ENCODE measurements around the gene ATP6V1G3. TPM values are rescaled to one million over a fixed set of nuclear protein-coding genes. Genes with fewer than 3 reads are reported as not detected.

ATP6V1G3 gene
- total and polyA plus RNA-seq, 2 donors (not counting 1 experiment from before 2014, with no cell fraction given): not detected

DNA sequence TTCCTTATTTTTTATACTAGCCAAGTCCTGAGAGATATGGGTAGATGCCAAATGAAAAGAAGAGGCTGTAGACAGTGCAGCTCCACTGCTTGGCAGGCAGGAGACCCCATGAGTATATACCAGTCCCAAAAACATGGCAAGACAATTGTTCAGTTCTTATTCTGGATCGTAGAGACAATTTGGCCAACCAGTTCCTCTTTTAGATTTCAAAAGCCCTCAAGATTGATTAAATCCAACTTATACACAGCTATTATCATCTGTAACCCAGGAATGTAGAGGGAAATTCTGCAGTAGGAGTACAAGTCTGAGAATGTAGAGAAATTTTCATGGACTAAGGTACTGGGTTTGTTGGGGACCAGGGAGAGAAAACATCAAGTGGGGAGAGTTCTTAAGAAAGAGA lies 50.3 kb downstream of the ATP6V1G3 start:
- no peak for DNase-seq
- H3K4me2 ChIP-seq (replicated peaks; ENCODE audit: low read depth, low read length, poor library complexity, severe bottlenecking): no peak overlapping the region
- no peaks in the 10 kb centered on the region for H3K4me1 ChIP-seq (ENCODE audit: control insufficient read depth in 2 of 2, insufficient read depth in 2 of 2, low read length in 2 of 2)
- Mint-ChIP-seq H3K9me3 (ENCODE audit: insufficient read depth) (no peaks in the 10 kb centered on the region), H3K27ac (no peak overlapping the region), H3K27me3 (no peaks in the 10 kb centered on the region), H3K4me1 (peaks cover 2% of the 10 kb centered on the region), H3K4me3 (no peak overlapping the region)
- H3K27me3 ChIP-seq (replicated peaks in 1 of 4; ENCODE audit: control extremely low read depth in 1 of 4, control insufficient read depth in 3 of 4, insufficient read depth in 4 of 4, low read length in 3 of 4): no peaks in the 10 kb centered on the region
- no peaks in the 10 kb centered on the region for H4K20me1 ChIP-seq (ENCODE audit: control insufficient read depth, insufficient read depth, low read length, poor library complexity, severe bottlenecking)
- POLR2A ChIA-PET: no interaction called here
- no peak overlapping the region for H3K9ac ChIP-seq (ENCODE audit: low read length)
- CTCF ChIA-PET: no interaction called here
- H2AFZ ChIP-seq (ENCODE audit: insufficient read depth, low read depth, low read length, poor library complexity, severe bottlenecking): no peak overlapping the region
- no peak overlapping the region for H3K4me3 ChIP-seq (ENCODE audit: control extremely low read depth in 1 of 5, extremely low read depth in 1 of 5, insufficient read depth in 1 of 5, low read depth in 2 of 5, low read length in 4 of 5)
- H3K79me2 ChIP-seq (ENCODE audit: control insufficient read depth, insufficient read depth, low read length): no peaks in the 10 kb centered on the region
- WGBS (ENCODE audit: insufficient coverage): no CpG with 5 or more reads among the region's 1 CpG
- H3K9me3 ChIP-seq (ENCODE audit: control extremely low read depth in 1 of 3, control insufficient read depth in 2 of 3, insufficient read depth in 1 of 3, low read length in 2 of 3): peaks cover 0 to 5% (median 0%) of the 10 kb centered on the region in 3 donors
- no peak overlapping the region for H3K27ac ChIP-seq (ENCODE audit: low read length in 2 of 2)
- no peak for ATAC-seq (ENCODE audit: low read depth)
- no peaks in the 10 kb centered on the region for H3K36me3 ChIP-seq (replicated peaks in 1 of 2; ENCODE audit: control extremely low read depth in 1 of 2, control insufficient read depth in 1 of 2, extremely low read depth in 1 of 2, insufficient read depth in 2 of 2, low read length in 1 of 2)
- intact Hi-C loops (cut with micrococcal nuclease): no loop called here
- TF ChIP-seq EZH2 (IDR thresholded peaks at IDR 0.05; ENCODE audit: borderline replicate concordance, insufficient read depth, low read depth, low read length, poor library complexity, severe bottlenecking): no peak
- TF ChIP-seq, protein P1, sequence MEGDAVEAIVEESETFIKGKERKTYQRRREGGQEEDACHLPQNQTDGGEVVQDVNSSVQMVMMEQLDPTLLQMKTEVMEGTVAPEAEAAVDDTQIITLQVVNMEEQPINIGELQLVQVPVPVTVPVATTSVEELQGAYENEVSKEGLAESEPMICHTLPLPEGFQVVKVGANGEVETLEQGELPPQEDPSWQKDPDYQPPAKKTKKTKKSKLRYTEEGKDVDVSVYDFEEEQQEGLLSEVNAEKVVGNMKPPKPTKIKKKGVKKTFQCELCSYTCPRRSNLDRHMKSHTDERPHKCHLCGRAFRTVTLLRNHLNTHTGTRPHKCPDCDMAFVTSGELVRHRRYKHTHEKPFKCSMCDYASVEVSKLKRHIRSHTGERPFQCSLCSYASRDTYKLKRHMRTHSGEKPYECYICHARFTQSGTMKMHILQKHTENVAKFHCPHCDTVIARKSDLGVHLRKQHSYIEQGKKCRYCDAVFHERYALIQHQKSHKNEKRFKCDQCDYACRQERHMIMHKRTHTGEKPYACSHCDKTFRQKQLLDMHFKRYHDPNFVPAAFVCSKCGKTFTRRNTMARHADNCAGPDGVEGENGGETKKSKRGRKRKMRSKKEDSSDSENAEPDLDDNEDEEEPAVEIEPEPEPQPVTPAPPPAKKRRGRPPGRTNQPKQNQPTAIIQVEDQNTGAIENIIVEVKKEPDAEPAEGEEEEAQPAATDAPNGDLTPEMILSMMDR (IDR thresholded peaks at IDR 0.05): no peak

DNA sequence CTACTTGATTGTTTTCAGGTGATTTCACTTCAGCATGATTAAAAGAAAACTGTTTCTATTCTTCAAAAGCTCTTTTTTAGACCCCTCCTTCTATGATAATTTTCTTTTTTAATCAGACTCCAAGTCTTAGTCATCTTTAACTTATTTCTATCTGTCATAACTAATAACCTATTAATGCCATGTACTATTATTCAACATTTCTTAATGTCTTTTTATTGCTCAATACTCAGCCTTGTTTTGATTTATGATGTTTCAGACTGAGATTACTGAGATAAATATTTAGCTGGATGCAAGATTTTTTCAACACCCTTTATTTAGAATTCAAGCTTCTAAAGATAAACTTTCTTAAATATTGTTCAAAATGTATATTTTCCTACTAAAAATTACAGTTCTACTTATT lies 53.6 kb downstream of the ATP6V1G3 start:
- no peak overlapping the region for H3K27ac Mint-ChIP-seq
- TF ChIP-seq, protein P1 (IDR thresholded peaks at IDR 0.05): no peak
- no peak for TF ChIP-seq EZH2 (IDR thresholded peaks at IDR 0.05; ENCODE audit: borderline replicate concordance, insufficient read depth, low read depth, low read length, poor library complexity, severe bottlenecking)
- Histone ChIP-seq H4K20me1 (ENCODE audit: control insufficient read depth, insufficient read depth, low read length, poor library complexity, severe bottlenecking) (no peaks in the 10 kb centered on the region), H3K4me1 (ENCODE audit: control insufficient read depth in 2 of 2, insufficient read depth in 2 of 2, low read length in 2 of 2) (no peaks in the 10 kb centered on the region), H2AFZ (ENCODE audit: insufficient read depth, low read depth, low read length, poor library complexity, severe bottlenecking) (no peak overlapping the region), H3K27ac (ENCODE audit: low read length in 2 of 2) (no peak overlapping the region), H3K4me2 (replicated peaks; ENCODE audit: low read depth, low read length, poor library complexity, severe bottlenecking) (no peak overlapping the region), H3K79me2 (ENCODE audit: control insufficient read depth, insufficient read depth, low read length) (no peaks in the 10 kb centered on the region), H3K9ac (ENCODE audit: low read length) (no peak overlapping the region), H3K4me3 (ENCODE audit: control extremely low read depth in 1 of 5, extremely low read depth in 1 of 5, insufficient read depth in 1 of 5, low read depth in 2 of 5, low read length in 4 of 5) (no peak overlapping the region), H3K9me3 (ENCODE audit: control extremely low read depth in 1 of 3, control insufficient read depth in 2 of 3, insufficient read depth in 1 of 3, low read length in 2 of 3) (no peaks in the 10 kb centered on the region), H3K27me3 (replicated peaks in 1 of 4; ENCODE audit: control extremely low read depth in 1 of 4, control insufficient read depth in 3 of 4, insufficient read depth in 4 of 4, low read length in 3 of 4) (no peaks in the 10 kb centered on the region), H3K36me3 (replicated peaks in 1 of 2; ENCODE audit: control extremely low read depth in 1 of 2, control insufficient read depth in 1 of 2, extremely low read depth in 1 of 2, insufficient read depth in 2 of 2, low read length in 1 of 2) (no peaks in the 10 kb centered on the region)
- peaks cover 2% of the 10 kb centered on the region for H3K4me1 Mint-ChIP-seq
- ATAC-seq (ENCODE audit: low read depth): no peak
- DNase-seq: no peak
- no peaks in the 10 kb centered on the region for H3K9me3 Mint-ChIP-seq (ENCODE audit: insufficient read depth)
- H3K27me3 Mint-ChIP-seq: no peaks in the 10 kb centered on the region
- intact Hi-C loops (cut with micrococcal nuclease): no loop called here
- CTCF ChIA-PET: interaction anchor here (1.3 kb wide), 1 partner anchor 11 kb away, joined by 3 read pairs; no protein-coding TSS in a partner anchor
- no peak overlapping the region for H3K4me3 Mint-ChIP-seq
- POLR2A ChIA-PET: no interaction called here

Measured in B cell (primary cell).